Trophoblast cell (in vitro differentiated cells and primary cell): ENCODE results near the gene BAG5.
"Not testable (repeated sequence)": the region's sequence is repeated elsewhere in the genome, so short reads cannot be mapped to it uniquely, and the experiment has no call there.

ENCODE experiments used
- DNase-seq, 2 donors: peaks; one replicate each; pipeline ENCODE4 v3.0.0-alpha.2; 2016
- H2AFZ ChIP-seq: 2 replicates; pipeline ENCODE4 v1.6.1; 2013; ENCODE audit warnings: low read length, moderate library complexity, mild to moderate bottlenecking; ENCODE audit not compliant: insufficient read depth, poor library complexity
- H2AK5ac ChIP-seq: 2 replicates; pipeline ENCODE4 v1.6.1; 2013; ENCODE audit warnings: mild to moderate bottlenecking, low read length
- H2BK120ac ChIP-seq: 2 replicates; pipeline ENCODE4 v1.6.1; 2013; ENCODE audit warnings: low read length, mild to moderate bottlenecking, moderate library complexity; ENCODE audit not compliant: insufficient read depth, poor library complexity
- H2BK12ac ChIP-seq: 2 replicates; pipeline ENCODE4 v1.6.1; 2013; ENCODE audit warnings: mild to moderate bottlenecking, low read length, moderate library complexity
- H2BK5ac ChIP-seq: 2 replicates; pipeline ENCODE4 v1.6.1; 2013; ENCODE audit warnings: low read length, low read depth, moderate library complexity, mild to moderate bottlenecking; ENCODE audit not compliant: poor library complexity
- H3K14ac ChIP-seq: 2 replicates; pipeline ENCODE4 v1.6.1; 2013; ENCODE audit warnings: mild to moderate bottlenecking, low read length
- H3K18ac ChIP-seq: 2 replicates; pipeline ENCODE4 v1.6.1; 2013; ENCODE audit warnings: mild to moderate bottlenecking, low read length
- H3K23ac ChIP-seq: 2 replicates; pipeline ENCODE4 v1.6.1; 2013; ENCODE audit warnings: low read length
- H3K27ac ChIP-seq: 2 replicates; pipeline ENCODE4 v1.5.1; 2013; ENCODE audit warnings: low read depth, mild to moderate bottlenecking, inconsistent platforms, low read length, moderate library complexity
- H3K27me3 ChIP-seq: 2 replicates; pipeline ENCODE4 v1.6.1; 2013; ENCODE audit warnings: inconsistent platforms, mild to moderate bottlenecking, low read length, moderate library complexity; ENCODE audit not compliant: insufficient read depth
- H3K36me3 ChIP-seq, 2 experiments: 1 replicate in 1 of 2; 2 replicates in 1 of 2; pipeline ENCODE4 v1.6.1; 2013; ENCODE audit warnings: low read length in 2 of 2, mild to moderate bottlenecking in 2 of 2, moderate library complexity in 1 of 2; ENCODE audit not compliant: insufficient read depth in 2 of 2, control insufficient read depth in 1 of 2
- H3K4ac ChIP-seq: 2 replicates; pipeline ENCODE4 v1.6.1; 2013; ENCODE audit warnings: low read depth, mild to moderate bottlenecking, low read length, moderate library complexity
- H3K4me1 ChIP-seq, 2 experiments: 1 replicate in 1 of 2; 2 replicates in 1 of 2; pipeline ENCODE4 v1.6.1; 2013; ENCODE audit warnings: low read length in 2 of 2, mild to moderate bottlenecking in 2 of 2, moderate library complexity in 1 of 2; ENCODE audit not compliant: insufficient read depth in 2 of 2, control insufficient read depth in 1 of 2
- H3K4me2 ChIP-seq: 2 replicates; pipeline ENCODE4 v1.6.1; 2013; ENCODE audit warnings: inconsistent platforms, mild to moderate bottlenecking, low read length, moderate library complexity
- H3K4me3 ChIP-seq: 2 replicates; pipeline ENCODE4 v1.5.1; 2013; ENCODE audit warnings: mild to moderate bottlenecking, low read depth, low read length, inconsistent platforms
- H3K79me1 ChIP-seq: one replicate; pipeline ENCODE4 v1.6.1; 2013; ENCODE audit warnings: low read length
- H3K79me2 ChIP-seq: 2 replicates; pipeline ENCODE4 v1.6.1; 2013; ENCODE audit warnings: low read length, mild to moderate bottlenecking; ENCODE audit not compliant: control insufficient read depth, insufficient read depth, poor library complexity
- H3K9ac ChIP-seq: 2 replicates; pipeline ENCODE4 v1.6.1; 2013; ENCODE audit warnings: mild to moderate bottlenecking, low read length
- H3K9me3 ChIP-seq: 2 replicates; pipeline ENCODE4 v1.6.1; 2013; ENCODE audit warnings: low read depth, mild to moderate bottlenecking, control low read depth, inconsistent platforms, low read length; ENCODE audit not compliant: insufficient read depth
- H4K12ac ChIP-seq: 2 replicates; pipeline ENCODE4 v1.6.1; 2013; ENCODE audit warnings: low read depth, mild to moderate bottlenecking, low read length, moderate library complexity
- H4K8ac ChIP-seq: 2 replicates; pipeline ENCODE4 v1.6.1; 2013; ENCODE audit warnings: low read depth, mild to moderate bottlenecking, low read length, moderate library complexity
- H4K91ac ChIP-seq: one replicate; pipeline ENCODE4 v1.6.1; 2013; ENCODE audit warnings: low read depth, mild to moderate bottlenecking, low read length, moderate library complexity
- whole genome bisulfite sequencing: extraction: QIAGEN DNeasy Blood & Tissue Kit; methylation state at CpG from one replicate; pipeline ENCODE4 v1.1.7; 2013; ENCODE audit warnings: missing lambda C conversion rate; ENCODE audit not compliant: insufficient read length, insufficient coverage; ENCODE audit errors: extremely low coverage; 5-methylcytosine and 5-hydroxymethylcytosine counted together

Gene BAG5

GRCh38 chr14:103512701-103513611, 49.5 kb downstream of the BAG5 start:
- H3K4me2 ChIP-seq = no peak overlapping the region
- H2AFZ ChIP-seq = no peak overlapping the region
- H2BK12ac ChIP-seq = no peak overlapping the region
- no peak overlapping the region for H2BK120ac ChIP-seq
- peaks cover 3% of the 10 kb centered on the region for H3K79me1 ChIP-seq
- DNase-seq = no peak
- H3K79me2 ChIP-seq = no peaks in the 10 kb centered on the region
- no peak overlapping the region for H4K91ac ChIP-seq
- no peak overlapping the region for H3K9ac ChIP-seq
- H3K4me1 ChIP-seq = peaks cover 0 to 3% of the 10 kb centered on the region in 2 experiments
- peaks cover 29 to 44% of the 10 kb centered on the region in 2 experiments for H3K36me3 ChIP-seq
- peak overlapping the region; percentile 23 for H3K4me3 ChIP-seq
- H3K27me3 ChIP-seq = no peaks in the 10 kb centered on the region
- no peak overlapping the region for H3K14ac ChIP-seq
- no peaks in the 10 kb centered on the region for H3K9me3 ChIP-seq
- H3K23ac ChIP-seq = no peak overlapping the region
- no peak overlapping the region for H2BK5ac ChIP-seq
- H3K27ac ChIP-seq = no peak overlapping the region
- no peak overlapping the region for H4K12ac ChIP-seq
- no CpG with 5 or more reads among the region's 25 CpGs for WGBS
- no peak overlapping the region for H3K18ac ChIP-seq
- H3K4ac ChIP-seq = no peak overlapping the region
- no peak overlapping the region for H2AK5ac ChIP-seq
- no peak overlapping the region for H4K8ac ChIP-seq

DNA sequence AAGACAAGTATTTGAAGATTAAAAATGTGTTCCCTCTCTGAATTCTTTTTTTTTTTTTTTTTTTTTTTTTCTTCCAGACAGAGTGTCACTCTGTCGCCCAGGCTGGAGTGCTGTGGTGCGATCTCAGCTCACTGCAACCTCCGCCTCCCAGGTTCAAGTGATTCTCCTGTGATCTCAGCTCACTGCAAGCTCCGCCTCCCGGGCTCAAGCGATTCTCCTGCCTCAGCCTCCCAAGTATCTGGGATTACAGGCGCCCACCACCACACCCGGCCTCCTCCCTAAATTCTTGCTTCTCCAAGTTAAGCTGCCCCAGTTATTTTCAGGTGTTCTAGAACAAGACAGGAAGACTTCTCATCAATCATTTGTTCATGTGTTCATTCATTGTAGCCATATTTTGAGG, 50.3 kb downstream of the BAG5 start:
- not testable (repeated sequence) for H3K9me3 ChIP-seq, H3K23ac ChIP-seq, H3K14ac ChIP-seq, H4K91ac ChIP-seq, H3K79me1 ChIP-seq, H3K27ac ChIP-seq, H2BK120ac ChIP-seq, H3K4me2 ChIP-seq, H3K4ac ChIP-seq, H3K4me3 ChIP-seq, H3K4me1 ChIP-seq, H2BK5ac ChIP-seq, H3K27me3 ChIP-seq, H2BK12ac ChIP-seq, H3K9ac ChIP-seq, H4K8ac ChIP-seq, H3K18ac ChIP-seq, H3K79me2 ChIP-seq, H2AK5ac ChIP-seq, H4K12ac ChIP-seq, H2AFZ ChIP-seq, DNase-seq
- H3K36me3 ChIP-seq = peaks cover 30 to 47% of the 10 kb centered on the region in 2 experiments
- WGBS = no CpG with 5 or more reads among the region's 8 CpGs

DNA sequence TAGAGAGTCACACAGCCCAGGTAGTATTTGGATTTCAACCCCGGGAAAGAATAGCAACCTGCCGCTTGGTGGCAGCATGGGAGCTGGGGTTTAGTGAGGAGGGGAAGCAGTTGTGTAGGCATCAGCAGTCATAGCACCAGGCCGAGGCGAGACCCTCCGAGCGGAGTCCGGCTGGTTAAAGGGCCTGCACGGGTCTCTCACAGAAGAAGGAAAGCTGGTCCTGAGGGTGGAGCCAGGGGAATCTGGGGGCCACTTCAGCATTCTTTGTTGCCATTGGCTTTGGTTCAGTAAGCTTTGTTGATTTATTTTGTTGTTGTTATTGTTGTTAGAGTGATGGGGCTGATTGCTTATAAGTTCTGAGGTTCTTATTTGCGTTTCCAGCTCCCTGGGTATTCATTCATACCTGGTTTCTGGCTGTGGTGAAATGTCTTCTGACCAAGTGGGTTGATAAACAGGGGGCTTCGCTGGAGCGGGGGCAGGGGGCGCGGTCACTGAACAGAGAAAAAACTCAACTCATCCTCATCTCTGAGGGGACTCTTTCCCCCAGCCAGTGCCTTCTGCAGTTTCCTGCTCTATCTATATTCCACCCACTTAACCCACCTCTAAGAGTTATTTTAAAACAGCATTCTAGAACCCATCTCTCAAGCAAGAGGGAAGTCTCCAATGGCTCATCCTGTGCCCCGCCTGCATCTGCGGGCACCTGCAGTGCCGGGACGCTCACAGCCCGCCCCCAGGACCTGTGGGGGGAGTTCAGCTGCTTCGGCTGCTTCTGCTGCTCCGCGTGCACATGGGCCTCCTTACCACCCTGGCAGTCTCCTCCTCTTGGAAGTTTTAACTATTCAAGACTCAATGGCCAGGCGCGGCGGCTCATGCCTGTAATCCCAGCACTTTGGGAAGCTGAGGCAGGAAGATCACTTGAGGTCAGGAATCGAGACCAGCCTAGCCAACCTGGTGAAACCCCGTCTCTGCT, 51.4 kb downstream of the BAG5 start:
- H3K79me1 ChIP-seq = no peaks in the 10 kb centered on the region
- H2BK12ac ChIP-seq = no peak overlapping the region
- no peak overlapping the region for H3K4me2 ChIP-seq
- no peak overlapping the region for H4K8ac ChIP-seq
- H3K27me3 ChIP-seq = no peaks in the 10 kb centered on the region
- H3K79me2 ChIP-seq = no peaks in the 10 kb centered on the region
- no peak overlapping the region for H3K9ac ChIP-seq
- no peak overlapping the region for H2AK5ac ChIP-seq
- H3K4ac ChIP-seq = no peak overlapping the region
- DNase-seq = peak in 1 of 2 donors; percentile 13
- H3K18ac ChIP-seq = no peak overlapping the region
- H3K27ac ChIP-seq = no peak overlapping the region
- H3K9me3 ChIP-seq = no peaks in the 10 kb centered on the region
- H4K12ac ChIP-seq = no peak overlapping the region
- H4K91ac ChIP-seq = no peak overlapping the region
- H2AFZ ChIP-seq = no peak overlapping the region
- WGBS = no CpG with 5 or more reads among the region's 26 CpGs
- H3K36me3 ChIP-seq = peaks cover 33 to 50% of the 10 kb centered on the region in 2 experiments
- H2BK120ac ChIP-seq = no peak overlapping the region
- H3K4me1 ChIP-seq = no peaks in the 10 kb centered on the region
- no peak overlapping the region for H3K23ac ChIP-seq
- H3K4me3 ChIP-seq = no peak overlapping the region
- H3K14ac ChIP-seq = no peak overlapping the region
- no peak overlapping the region for H2BK5ac ChIP-seq

- Histone ChIP-seq H3K4me3 (no peak overlapping the region), H2BK120ac (no peak overlapping the region), H3K18ac (no peak overlapping the region), H2BK5ac (no peak overlapping the region), H3K4me1 (no peaks in the 10 kb centered on the region), H3K27me3 (no peaks in the 10 kb centered on the region), H3K36me3 (peaks cover 38 to 54% of the 10 kb centered on the region in 2 experiments), H3K14ac (no peak overlapping the region), H4K12ac (no peak overlapping the region), H2BK12ac (no peak overlapping the region), H4K8ac (no peak overlapping the region), H3K79me2 (no peaks in the 10 kb centered on the region), H3K9me3 (peaks cover under 1% of the 10 kb centered on the region), H3K27ac (no peak overlapping the region), H3K4ac (no peak overlapping the region), H2AFZ (no peak overlapping the region), H4K91ac (no peak overlapping the region), H3K23ac (no peak overlapping the region), H3K79me1 (no peaks in the 10 kb centered on the region), H3K4me2 (no peak overlapping the region), H2AK5ac (no peak overlapping the region), H3K9ac (no peak overlapping the region)
- no CpG with 5 or more reads among the region's 11 CpGs for WGBS
- DNase-seq = no peak
Measured at GRCh38 chr14:103509864-103510723, 52.4 kb downstream of the BAG5 start.
